NT2/D1 (cell line): Measurements from ENCODE around the gene MYL12A.

Source experiments
- DNase-seq: peaks from one replicate; pipeline ENCODE4 v3.0.0-alpha.2; 2011; ENCODE audit warnings: low read depth, low spot score
- H3K27me3 ChIP-seq: 2 replicates; pipeline ENCODE4 v1.6.0; 2011; ENCODE audit warnings: mild to moderate bottlenecking; ENCODE audit not compliant: insufficient read length, insufficient read depth
- H3K36me3 ChIP-seq: 2 replicates; pipeline ENCODE4 v1.6.1; 2011; ENCODE audit warnings: mild to moderate bottlenecking, low read length, mixed read lengths; ENCODE audit not compliant: insufficient read depth, insufficient read length
- H3K4me1 ChIP-seq: 2 replicates; pipeline ENCODE4 v1.5.1; 2011; ENCODE audit not compliant: insufficient read depth, insufficient read length
- H3K4me3 ChIP-seq: 2 replicates; pipeline ENCODE4 v1.5.1; 2011; ENCODE audit warnings: low read depth; ENCODE audit not compliant: insufficient read length
- H3K9ac ChIP-seq: 2 replicates; pipeline ENCODE4 v1.6.0; 2011; ENCODE audit warnings: low read depth; ENCODE audit not compliant: insufficient read length
- H3K9me3 ChIP-seq: 2 replicates; pipeline ENCODE4 v1.5.1; 2011; ENCODE audit warnings: mild to moderate bottlenecking, low read length; ENCODE audit not compliant: insufficient read depth
- SUZ12 ChIP-seq: IDR thresholded peaks from 2 replicates; pipeline ENCODE4 v1.6.1; 2011; ENCODE audit not compliant: insufficient read length, insufficient read depth; ENCODE audit errors: extremely low read depth
- YY1 ChIP-seq: IDR thresholded peaks from 2 replicates; pipeline ENCODE4 v1.6.1; 2011; ENCODE audit not compliant: insufficient read length, insufficient read depth
- ZNF274 ChIP-seq: IDR thresholded peaks from 2 replicates; pipeline ENCODE4 v1.6.1; 2011; ENCODE audit warnings: mild to moderate bottlenecking, low read depth, low read length

MYL12A gene

GRCh38 chr18:3226048-3226447, 21.6 kb upstream of the MYL12A start:
- Histone ChIP-seq H3K4me3 (no peak overlapping the region), H3K9me3 (no peaks in the 10 kb centered on the region), H3K36me3 (no peaks in the 10 kb centered on the region), H3K9ac (no peak overlapping the region), H3K27me3 (no peaks in the 10 kb centered on the region), H3K4me1 (no peaks in the 10 kb centered on the region)
- TF ChIP-seq SUZ12 (no peak), ZNF274 (no peak), YY1 (no peak)
- DNase-seq: no peak

GRCh38 chr18:3230401-3231334, 16.9 kb upstream of the MYL12A start:
- DNase-seq: no peak
- TF ChIP-seq ZNF274 (no peak), YY1 (no peak), SUZ12 (no peak)
- no peaks in the 10 kb centered on the region for H3K9me3 ChIP-seq
- H3K36me3 ChIP-seq: no peaks in the 10 kb centered on the region
- no peaks in the 10 kb centered on the region for H3K4me1 ChIP-seq
- no peak overlapping the region for H3K9ac ChIP-seq
- H3K27me3 ChIP-seq: no peaks in the 10 kb centered on the region
- H3K4me3 ChIP-seq: no peak overlapping the region

DNA sequence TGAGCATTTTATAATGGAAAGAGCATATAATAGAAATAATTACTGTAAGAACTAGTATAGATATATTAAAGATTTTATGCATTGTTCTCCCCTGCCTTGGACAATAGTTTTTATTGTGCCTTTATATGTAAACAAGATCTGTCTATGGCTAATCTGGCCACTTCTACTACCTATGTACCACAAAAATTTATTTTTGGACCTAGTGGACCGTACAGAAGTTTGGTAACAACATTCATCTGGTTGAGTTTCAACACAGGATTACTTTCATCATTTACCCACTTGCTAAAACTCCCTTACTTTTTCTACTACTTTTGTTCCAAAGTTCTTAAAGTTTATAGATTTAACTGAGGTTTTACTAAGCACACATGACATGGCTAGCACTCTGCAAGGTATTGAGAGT, 14.6 kb upstream of the MYL12A start:
- DNase-seq: no peak
- H3K27me3 ChIP-seq: no peaks in the 10 kb centered on the region
- TF ChIP-seq YY1 (no peak), SUZ12 (no peak), ZNF274 (no peak)
- no peak overlapping the region for H3K4me3 ChIP-seq
- no peak overlapping the region for H3K9ac ChIP-seq
- 0 out of 2 replicates have a peak, but pooled peaks cover 2% of the 10 kb centered on the region for H3K9me3 ChIP-seq
- H3K36me3 ChIP-seq: no peaks in the 10 kb centered on the region
- no peaks in the 10 kb centered on the region for H3K4me1 ChIP-seq

DNA sequence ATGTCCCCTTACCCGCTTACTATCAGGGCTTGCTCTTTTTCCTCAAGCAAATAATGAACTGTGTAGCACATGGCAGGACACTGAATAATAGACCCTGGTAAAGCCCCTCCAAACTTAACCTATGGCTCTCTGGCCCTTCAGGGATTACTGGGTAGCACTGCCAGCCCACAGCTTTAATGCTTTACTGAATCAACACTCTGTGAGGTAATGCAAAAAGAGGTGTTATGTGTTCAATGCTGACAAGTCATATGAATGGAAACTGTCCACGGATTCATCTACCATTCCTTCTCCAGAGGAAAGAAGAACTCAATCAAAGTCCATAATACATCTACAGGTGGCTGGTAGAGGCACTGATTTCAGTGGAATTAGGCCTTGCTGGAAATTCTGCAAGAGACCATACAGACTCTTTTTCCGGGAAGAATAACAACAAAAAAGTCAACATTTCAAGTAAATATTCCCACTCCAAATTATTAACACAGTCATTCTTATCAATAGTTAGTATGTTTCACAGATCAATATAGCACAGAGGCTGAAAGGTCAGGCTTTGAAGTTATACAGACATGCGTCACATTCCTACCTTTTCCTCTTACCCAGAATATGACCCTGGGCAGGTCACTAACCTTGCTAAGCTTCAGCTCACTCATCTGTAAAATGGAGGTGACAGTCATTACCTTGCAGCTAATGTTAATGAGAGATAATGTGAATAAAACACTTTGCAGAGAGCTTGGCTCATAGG, 14.0 kb upstream of the MYL12A start:
- Histone ChIP-seq H3K36me3 (no peaks in the 10 kb centered on the region), H3K9me3 (0 out of 2 replicates have a peak, but pooled peaks cover 4% of the 10 kb centered on the region), H3K4me1 (no peaks in the 10 kb centered on the region), H3K4me3 (no peak overlapping the region), H3K9ac (no peak overlapping the region), H3K27me3 (no peaks in the 10 kb centered on the region)
- DNase-seq: no peak
- TF ChIP-seq SUZ12 (no peak), YY1 (no peak), ZNF274 (no peak)

DNA sequence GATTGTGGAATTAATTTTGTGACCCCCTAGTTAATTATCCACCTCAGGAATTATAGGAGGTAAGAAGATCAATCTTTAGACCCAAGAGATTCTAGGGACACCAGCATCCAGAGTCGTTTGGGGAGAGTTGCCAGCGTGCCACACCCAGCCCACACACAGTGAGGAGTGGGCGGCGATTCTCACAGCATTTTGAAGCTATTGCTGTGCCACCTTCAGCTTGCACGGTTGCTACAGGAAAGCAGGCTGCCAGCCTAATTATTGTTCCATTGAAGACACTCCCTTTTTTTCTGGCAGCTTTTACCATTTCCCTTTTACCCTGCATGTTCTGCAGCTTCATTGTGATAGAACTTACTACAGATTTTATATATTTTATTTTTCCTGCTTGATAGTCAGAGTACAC, 13.1 kb upstream of the MYL12A start:
- no peak overlapping the region for H3K9ac ChIP-seq
- DNase-seq: no peak
- no peaks in the 10 kb centered on the region for H3K36me3 ChIP-seq
- no peaks in the 10 kb centered on the region for H3K4me1 ChIP-seq
- H3K4me3 ChIP-seq: no peak overlapping the region
- H3K9me3 ChIP-seq: 0 out of 2 replicates have a peak, but pooled peaks cover 4% of the 10 kb centered on the region
- H3K27me3 ChIP-seq: no peaks in the 10 kb centered on the region
- no peak for TF ChIP-seq SUZ12
- no peak for TF ChIP-seq YY1
- no peak for TF ChIP-seq ZNF274

GRCh38 chr18:3235846-3236245, 11.8 kb upstream of the MYL12A start:
- DNase-seq: no peak
- Histone ChIP-seq H3K4me3 (no peak overlapping the region), H3K4me1 (no peaks in the 10 kb centered on the region), H3K9ac (no peak overlapping the region), H3K27me3 (no peaks in the 10 kb centered on the region), H3K36me3 (no peaks in the 10 kb centered on the region), H3K9me3 (0 out of 2 replicates have a peak, but pooled peaks cover 5% of the 10 kb centered on the region)
- TF ChIP-seq ZNF274 (no peak), SUZ12 (no peak), YY1 (no peak)

GRCh38 chr18:3236470-3236869, 11.1 kb upstream of the MYL12A start:
- TF ChIP-seq ZNF274 (no peak), YY1 (no peak), SUZ12 (no peak)
- Histone ChIP-seq H3K27me3 (no peaks in the 10 kb centered on the region), H3K4me1 (no peaks in the 10 kb centered on the region), H3K9me3 (peaks cover 11% of the 10 kb centered on the region; the same call in 1 of the 2 replicates), H3K36me3 (no peaks in the 10 kb centered on the region), H3K9ac (no peak overlapping the region), H3K4me3 (no peak overlapping the region)
- no peak for DNase-seq
